HG03066 (cell line): ENCODE results near the gene ZMYND8.
"Not testable (repeated sequence)": the region's sequence is repeated elsewhere in the genome, so short reads cannot be mapped to it uniquely, and the experiment has no call there.

Source experiments
- ATAC-seq: cut with Tn5 transposase; IDR thresholded peaks from one replicate; pipeline ENCODE4 v1.9.1; 2021; ENCODE audit warnings: low read depth; ENCODE audit not compliant: unreplicated experiment

Gene ZMYND8

GRCh38 chr20:47272893-47273590 lies 83.5 kb downstream of the ZMYND8 start:
- ATAC-seq: no peak

GRCh38 chr20:47271046-47271615 lies 85.4 kb downstream of the ZMYND8 start:
- no peak for ATAC-seq

GRCh38 chr20:47269309-47270165 lies 87.0 kb downstream of the ZMYND8 start:
- ATAC-seq: no peak

GRCh38 chr20:47267621-47268020 lies 88.9 kb downstream of the ZMYND8 start:
- no peak for ATAC-seq

GRCh38 chr20:47266847-47267515 lies 89.5 kb downstream of the ZMYND8 start:
- no peak for ATAC-seq

DNA sequence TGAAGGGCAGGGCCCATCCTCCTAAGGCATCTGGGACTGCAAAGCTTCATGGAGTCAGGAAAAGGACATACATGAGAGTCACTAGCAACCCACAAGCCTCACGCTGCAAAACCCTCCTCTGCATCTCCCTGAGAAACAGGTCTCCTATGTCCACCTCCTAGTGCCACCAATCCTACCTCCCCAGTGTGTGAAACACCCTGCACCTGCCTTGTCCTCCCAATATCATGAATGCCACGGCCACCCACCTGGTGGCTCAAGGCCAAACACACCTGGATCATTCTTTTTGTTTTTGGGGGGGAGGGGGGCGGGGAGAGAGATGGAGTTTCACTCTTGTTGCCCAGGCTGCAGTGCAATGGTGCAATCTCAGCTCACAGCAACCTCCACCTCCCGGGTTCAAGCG lies 90.5 kb downstream of the ZMYND8 start:
- no peak for ATAC-seq

- no peak for ATAC-seq
These were observed 91.3 kb downstream of the ZMYND8 start for GRCh38 chr20:47265214-47265613.

GRCh38 chr20:47264137-47264769 lies 92.2 kb downstream of the ZMYND8 start:
- ATAC-seq: not testable (repeated sequence)

- ATAC-seq: no peak
These were observed 92.9 kb downstream of the ZMYND8 start for GRCh38 chr20:47263465-47264084.

GRCh38 chr20:47263080-47263464 lies 93.4 kb downstream of the ZMYND8 start:
- no peak for ATAC-seq

GRCh38 chr20:47262365-47263013 lies 94.0 kb downstream of the ZMYND8 start:
- ATAC-seq: no peak

- no peak for ATAC-seq
These were observed 94.5 kb downstream of the ZMYND8 start for GRCh38 chr20:47262008-47262364.

DNA sequence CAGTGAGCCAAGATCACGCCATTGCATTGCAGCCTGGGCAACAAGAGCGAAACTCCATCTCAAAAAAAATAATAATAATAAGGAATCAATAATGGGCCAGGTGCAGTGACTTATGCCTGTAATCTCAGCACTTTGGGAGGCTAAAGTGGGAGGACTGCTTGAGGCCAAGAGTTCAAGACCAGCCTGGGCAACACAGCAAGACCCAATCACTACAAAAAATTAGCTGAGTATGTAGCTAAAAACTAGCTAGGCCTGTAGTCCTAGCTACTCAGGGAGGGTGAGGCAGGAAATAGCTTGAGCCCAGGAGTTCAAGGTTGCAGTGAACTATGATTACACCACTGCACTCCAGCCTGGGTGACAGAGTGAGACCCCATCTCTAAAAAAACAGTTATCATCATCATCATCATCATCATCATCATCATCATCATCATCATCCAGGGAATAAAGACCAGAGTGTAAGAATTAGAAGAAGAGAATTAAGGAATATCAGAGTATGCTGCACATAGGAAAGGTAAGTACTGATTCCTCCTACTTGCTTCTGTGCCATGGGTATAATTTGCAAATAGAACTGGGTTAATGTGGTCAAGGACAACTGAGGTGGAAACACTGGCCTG lies 95.2 kb downstream of the ZMYND8 start:
- ATAC-seq: not testable (repeated sequence)

GRCh38 chr20:47260540-47261126 lies 95.9 kb downstream of the ZMYND8 start:
- not testable (repeated sequence) for ATAC-seq

DNA sequence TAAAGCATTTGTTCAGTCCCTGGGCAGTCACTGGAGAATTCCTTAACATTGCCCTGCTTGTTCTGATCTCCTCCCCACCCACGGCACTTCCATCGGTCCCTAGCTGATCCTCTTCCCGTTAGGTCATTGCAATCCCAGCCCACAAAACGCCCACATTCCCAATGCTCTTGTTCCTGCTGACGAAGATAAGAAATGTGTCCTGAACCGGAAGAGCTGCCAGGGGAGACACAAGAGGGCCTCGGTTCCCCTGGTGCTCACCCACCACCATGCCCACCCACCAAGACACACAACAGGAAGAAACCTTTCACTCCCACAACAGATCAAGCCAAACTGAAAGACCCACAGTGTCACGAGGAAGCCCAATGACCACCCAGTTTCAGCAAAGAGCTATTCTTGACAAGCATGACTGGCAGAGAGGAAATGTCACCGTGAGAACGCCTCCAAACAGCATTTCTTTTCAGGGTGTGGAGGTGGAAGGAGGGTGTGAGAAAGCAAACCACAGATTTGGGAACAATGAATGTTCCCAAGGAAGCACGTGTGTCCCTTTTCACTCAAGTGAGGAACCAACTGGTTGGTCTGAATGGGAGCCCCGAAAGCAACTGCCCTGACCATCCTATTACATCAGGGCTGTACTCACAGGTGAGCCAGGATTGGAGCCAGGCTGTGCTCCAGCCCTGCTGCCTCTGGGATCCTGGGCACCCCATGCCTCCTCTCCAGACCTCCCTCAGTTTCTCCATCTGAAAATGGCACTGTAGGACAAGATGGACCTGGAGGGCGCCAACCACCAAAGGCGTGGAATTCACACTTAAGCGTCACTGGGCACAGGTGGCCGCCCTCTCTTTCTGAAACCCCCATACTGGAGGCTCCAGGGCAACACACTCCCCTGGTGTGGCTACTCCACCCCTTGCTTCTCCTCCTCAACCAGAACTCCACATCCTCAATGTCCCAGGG lies 97.5 kb downstream of the ZMYND8 start:
- peak; percentile 47 for ATAC-seq

GRCh38 chr20:47257771-47258170 lies 98.7 kb downstream of the ZMYND8 start:
- no peak for ATAC-seq

DNA sequence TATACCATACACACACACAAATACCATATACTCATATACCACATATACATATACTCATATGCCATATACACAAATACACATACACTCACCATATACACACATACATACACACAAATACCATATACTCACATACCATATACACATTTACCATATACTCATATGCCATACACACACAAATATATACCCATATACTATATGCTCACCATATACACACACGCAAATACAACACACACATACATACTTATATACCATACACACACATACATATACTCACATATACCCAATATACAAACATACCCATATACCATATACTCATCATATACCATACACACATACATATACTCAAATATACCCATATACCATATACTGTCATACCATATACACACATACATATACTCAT lies 99.2 kb downstream of the ZMYND8 start:
- ATAC-seq: no peak
